Thoracic aorta (tissue), 2 donors: Measurements from ENCODE around the gene ACSS2. TPM values are rescaled to one million over a fixed set of nuclear protein-coding genes. Genes with fewer than 3 reads are reported as not detected.

Experiments used
- ATAC-seq: fragments of 150-250 bp; one replicate; pipeline ENCODE4 v1.8.0; 2017; ENCODE audit warnings: low read depth; ENCODE audit not compliant: insufficient number of reproducible peaks, low FRiP score
- DNase-seq: peaks from one replicate; pipeline ENCODE4 v3.0.0-alpha.2; 2020; ENCODE audit warnings: low spot score
- H3K27ac ChIP-seq, 2 donors: fragments of 200-600 bp; sonication (generic); 1 replicate in 1 of 2; 2 replicates in 1 of 2; pipeline ENCODE4 v1.5.1; 2016; ENCODE audit warnings: mild to moderate bottlenecking in 2 of 2, moderate library complexity in 2 of 2
- H3K27me3 ChIP-seq: fragments of 200-600 bp; sonication (generic); replicated peaks from 2 replicates; pipeline ENCODE4 v1.6.0; 2016; ENCODE audit warnings: mild to moderate bottlenecking; ENCODE audit not compliant: insufficient read depth
- H3K36me3 ChIP-seq: fragments of 200-600 bp; sonication (generic); one replicate; pipeline ENCODE4 v1.5.1; 2016
- H3K4me1 ChIP-seq, 2 donors: fragments of 200-600 bp; sonication (generic); 1 replicate in 1 of 2; 2 replicates in 1 of 2; pipeline versions ENCODE4 v1.5.1 to v1.6.0; 2016; ENCODE audit warnings: low read depth in 2 of 2, mild to moderate bottlenecking in 1 of 2; ENCODE audit not compliant: control insufficient read depth in 1 of 2
- H3K4me3 ChIP-seq: fragments of 200-600 bp; sonication (generic); 2 replicates; pipeline ENCODE4 v1.5.1; 2016; ENCODE audit warnings: mild to moderate bottlenecking
- H3K9me3 ChIP-seq: fragments of 200-600 bp; sonication (generic); 2 replicates; pipeline ENCODE4 v1.5.1; 2016
- total RNA-seq, 2 donors: library from RNA; depleted of rRNA; stranded (reverse); fragments of >200 nt; gene quantifications; one replicate each; pipeline versions ENCODE4 v1.1.0 to v1.2.3, GENCODE V29; 2016
- TF ChIP-seq, protein P1 (sequence below): fragments of 200-600 bp; sonication (generic); IDR thresholded peaks from one replicate; pipeline ENCODE4 v1.5.1; 2019; ENCODE audit warnings: antibody characterized with exemption

ACSS2 gene
- total RNA-seq, 2 donors from 2014 or later, result 65.9 to 95.4 TPM

DNA sequence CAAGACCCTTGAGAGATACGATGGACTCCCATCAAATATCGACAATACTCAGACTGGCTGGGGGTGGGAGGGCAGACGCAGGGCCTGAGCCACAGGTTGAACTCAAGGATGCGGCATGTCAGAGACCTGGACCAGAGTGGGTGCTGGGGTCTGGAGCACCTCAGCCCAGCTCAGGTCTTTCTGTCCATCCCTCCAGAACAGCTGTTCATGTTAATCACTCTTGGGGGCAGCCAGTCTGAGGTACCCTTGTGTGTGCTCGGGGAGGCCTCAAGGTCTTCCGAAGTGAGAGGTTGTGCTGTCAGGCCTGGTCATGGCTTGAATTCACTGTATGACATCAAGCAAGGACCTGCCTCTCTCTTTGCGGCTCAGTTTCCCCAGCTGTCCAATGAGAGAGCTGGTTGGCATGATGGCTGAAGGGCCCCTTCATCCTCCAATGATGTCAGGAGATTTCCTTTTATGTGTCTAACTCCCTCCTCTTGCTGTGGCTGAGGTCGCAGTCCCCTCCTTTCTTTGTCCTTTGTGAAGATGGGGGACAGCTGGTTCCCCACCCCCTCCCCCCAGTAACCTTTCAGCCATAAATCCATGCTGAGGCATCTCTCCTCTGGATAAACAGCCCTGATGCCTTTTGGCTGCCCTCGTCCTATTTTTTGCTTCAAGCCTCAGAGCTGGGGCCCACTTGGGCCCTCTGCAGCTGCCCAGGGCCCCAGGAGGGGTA lies 94.6 kb downstream of the ACSS2 start:
- H3K4me3 ChIP-seq, result no peak overlapping the region
- no peak for DNase-seq
- H3K4me1 ChIP-seq, result no peaks in the 10 kb centered on the region
- no peaks in the 10 kb centered on the region for H3K27me3 ChIP-seq
- no peak overlapping the region for H3K27ac ChIP-seq
- no peak for ATAC-seq
- H3K36me3 ChIP-seq, result no peaks in the 10 kb centered on the region
- H3K9me3 ChIP-seq, result no peaks in the 10 kb centered on the region
- TF ChIP-seq, protein P1, sequence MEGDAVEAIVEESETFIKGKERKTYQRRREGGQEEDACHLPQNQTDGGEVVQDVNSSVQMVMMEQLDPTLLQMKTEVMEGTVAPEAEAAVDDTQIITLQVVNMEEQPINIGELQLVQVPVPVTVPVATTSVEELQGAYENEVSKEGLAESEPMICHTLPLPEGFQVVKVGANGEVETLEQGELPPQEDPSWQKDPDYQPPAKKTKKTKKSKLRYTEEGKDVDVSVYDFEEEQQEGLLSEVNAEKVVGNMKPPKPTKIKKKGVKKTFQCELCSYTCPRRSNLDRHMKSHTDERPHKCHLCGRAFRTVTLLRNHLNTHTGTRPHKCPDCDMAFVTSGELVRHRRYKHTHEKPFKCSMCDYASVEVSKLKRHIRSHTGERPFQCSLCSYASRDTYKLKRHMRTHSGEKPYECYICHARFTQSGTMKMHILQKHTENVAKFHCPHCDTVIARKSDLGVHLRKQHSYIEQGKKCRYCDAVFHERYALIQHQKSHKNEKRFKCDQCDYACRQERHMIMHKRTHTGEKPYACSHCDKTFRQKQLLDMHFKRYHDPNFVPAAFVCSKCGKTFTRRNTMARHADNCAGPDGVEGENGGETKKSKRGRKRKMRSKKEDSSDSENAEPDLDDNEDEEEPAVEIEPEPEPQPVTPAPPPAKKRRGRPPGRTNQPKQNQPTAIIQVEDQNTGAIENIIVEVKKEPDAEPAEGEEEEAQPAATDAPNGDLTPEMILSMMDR, result no peak

DNA sequence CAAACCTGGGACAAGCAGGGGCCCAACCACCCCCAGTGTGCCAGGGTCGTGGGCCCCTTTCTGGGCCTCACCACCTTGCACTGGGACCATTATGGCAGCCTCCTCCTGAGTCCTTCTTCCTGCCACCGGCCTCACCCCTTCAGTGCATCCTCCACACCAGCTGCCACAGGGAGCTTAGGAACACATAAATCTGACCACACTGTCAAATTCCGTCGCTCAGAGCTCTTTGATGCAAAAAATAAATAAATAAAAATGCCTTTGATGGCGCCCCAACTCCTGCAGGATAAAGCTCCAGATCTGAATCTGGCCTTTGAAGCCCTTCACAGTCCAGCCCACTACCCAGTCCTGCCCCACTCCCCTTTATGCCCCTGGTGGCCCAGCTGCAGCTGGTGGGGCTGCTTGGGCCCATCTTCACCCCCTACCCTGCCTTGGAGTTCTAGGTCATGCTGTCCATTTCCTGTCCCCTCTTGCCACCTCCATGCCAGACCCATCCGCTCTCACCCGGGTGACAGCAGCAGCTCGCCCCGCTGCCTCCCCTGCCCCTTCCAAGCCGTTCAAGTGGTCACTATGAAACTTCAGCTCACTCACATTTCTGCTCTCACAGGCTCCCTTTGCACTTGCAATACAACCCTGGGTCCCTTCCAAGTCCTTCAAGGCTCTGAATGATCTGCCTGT lies 95.3 kb downstream of the ACSS2 start:
- TF ChIP-seq, protein P1, result no peak
- H3K36me3 ChIP-seq, result no peaks in the 10 kb centered on the region
- no peak overlapping the region for H3K4me3 ChIP-seq
- H3K27me3 ChIP-seq, result no peaks in the 10 kb centered on the region
- DNase-seq (no peak), ATAC-seq (no peak)
- no peaks in the 10 kb centered on the region for H3K9me3 ChIP-seq
- no peak overlapping the region for H3K27ac ChIP-seq
- no peaks in the 10 kb centered on the region for H3K4me1 ChIP-seq

DNA sequence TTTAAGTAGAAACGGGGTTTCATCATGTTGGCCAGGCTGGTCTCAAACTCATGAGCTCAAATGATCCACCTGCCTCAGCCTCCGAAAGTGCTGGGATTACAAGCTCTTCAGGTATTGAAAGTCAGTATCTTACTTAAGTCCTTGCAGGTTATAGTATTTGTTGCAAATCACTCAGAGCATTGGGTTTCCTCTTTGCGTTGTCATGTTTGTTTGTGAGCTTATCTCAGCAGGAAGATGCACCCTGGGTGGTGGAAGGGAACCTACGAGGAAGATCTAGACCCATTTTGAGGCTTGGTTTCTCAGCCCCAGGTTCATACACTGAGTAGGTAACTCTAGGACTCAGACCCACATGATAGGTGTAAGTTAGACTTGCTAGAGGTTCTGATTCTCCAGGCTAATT lies 97.8 kb downstream of the ACSS2 start:
- ATAC-seq (no peak), DNase-seq (no peak)
- no peaks in the 10 kb centered on the region for H3K36me3 ChIP-seq
- no peaks in the 10 kb centered on the region for H3K27me3 ChIP-seq
- TF ChIP-seq, protein P1, result no peak
- no peak overlapping the region for H3K4me3 ChIP-seq
- no peaks in the 10 kb centered on the region for H3K9me3 ChIP-seq
- no peaks in the 10 kb centered on the region for H3K4me1 ChIP-seq
- H3K27ac ChIP-seq, result no peak overlapping the region

DNA sequence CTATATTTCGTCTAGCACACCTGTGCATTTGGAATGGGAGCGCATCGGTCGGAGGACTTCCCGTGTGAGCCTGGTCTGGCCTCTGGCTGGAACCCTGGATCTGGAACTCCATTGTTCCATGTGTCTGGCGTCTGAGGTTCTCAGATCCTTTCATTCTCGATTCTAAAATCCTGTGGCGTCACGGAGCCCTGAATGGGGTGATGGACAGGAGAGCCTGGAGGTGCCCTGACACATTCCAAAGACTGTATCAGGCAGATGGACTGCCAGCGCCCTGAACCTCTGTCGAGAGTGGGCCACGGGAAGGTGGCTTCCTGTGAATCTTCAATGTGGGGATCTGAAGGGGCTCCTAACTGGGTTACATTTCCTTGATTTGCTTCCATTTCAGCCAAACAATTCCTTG lies 99.9 kb downstream of the ACSS2 start:
- no peak for ATAC-seq

More for the DNA sequence above, 99.9 kb downstream of the ACSS2 start:
- H3K27ac ChIP-seq, result no peak overlapping the region
- no peaks in the 10 kb centered on the region for H3K36me3 ChIP-seq
- H3K4me3 ChIP-seq, result no peak overlapping the region
- no peaks in the 10 kb centered on the region for H3K27me3 ChIP-seq
- DNase-seq, result no peak
- TF ChIP-seq, protein P1, result no peak
- no peaks in the 10 kb centered on the region for H3K9me3 ChIP-seq
- H3K4me1 ChIP-seq, result no peaks in the 10 kb centered on the region

Other genes starting within 250 kb of the ACSS2 start
- gene PIGU, start 199.5 kb upstream of the ACSS2 start, total RNA-seq, result 10 to 100 TPM; 10.2 to 10.4 TPM
- gene TP53INP2, start 172.3 kb upstream of the ACSS2 start, total RNA-seq, result 10 to 100 TPM; 14.4 to 27.7 TPM
- 10 to 100 TPM; 14.8 to 21.4 TPM for gene NCOA6, start 51.0 kb upstream of the ACSS2 start, total RNA-seq
- 10 to 100 TPM; 22.2 to 41.4 TPM for gene GGT7, start 3.8 kb upstream of the ACSS2 start, total RNA-seq
- 10 to 100 TPM; 36.5 to 40.5 TPM for gene GSS, start 79.2 kb downstream of the ACSS2 start, total RNA-seq
- under 1 TPM; 0.14 to 0.27 TPM for gene MYH7B, start 79.3 kb downstream of the ACSS2 start, total RNA-seq
- 10 to 100 TPM; 65.8 to 73.6 TPM for gene TRPC4AP, start 216.2 kb downstream of the ACSS2 start, total RNA-seq